B cell (primary cell): ENCODE results near the gene NEK11. TPM values are rescaled to one million over a fixed set of nuclear protein-coding genes. Genes with fewer than 3 reads are reported as not detected.
A peak's percentile ranks its signal among the peaks of the same experiment; 100 is the strongest.

Experiments used
- ATAC-seq: fragments of 200-7000 bp; cut with Tn5 transposase; one replicate; pipeline ENCODE4 v1.10.0; 2021; ENCODE audit warnings: low read depth, mild to moderate bottlenecking, moderate number of reproducible peaks, moderate library complexity
- CTCF ChIA-PET: fragments of 350-600 bp; sonication (Branson Sonifier 250); formaldehyde crosslinking; loops from one replicate; lab custom pipeline; 2021; ENCODE audit warnings: antibody characterized with exemption, inconsistent platforms; lab: Charles Lee
- POLR2A ChIA-PET: fragments of 350-600 bp; sonication (Branson Sonifier 250); formaldehyde crosslinking; loops from one replicate; lab custom pipeline; 2021; ENCODE audit warnings: antibody characterized with exemption; lab: Charles Lee
- DNase-seq: peaks from one replicate; pipeline ENCODE4 v3.0.0; 2013
- H2AFZ ChIP-seq: 2 replicates; pipeline ENCODE4 v1.6.1; 2012; ENCODE audit warnings: mild to moderate bottlenecking, low read depth, low read length; ENCODE audit not compliant: insufficient read depth, poor library complexity, severe bottlenecking
- H3K27ac ChIP-seq, 2 donors: 1 replicate in 1 of 2; 2 replicates in 1 of 2; pipeline ENCODE4 v1.5.1; 2012 to 2013; ENCODE audit warnings: low read length in 2 of 2, mild to moderate bottlenecking in 2 of 2, moderate library complexity in 1 of 2
- H3K27me3 ChIP-seq, 4 experiments: fragments of 200-600 bp in 1 of 4; sonication (generic) in 1 of 4; replicated peaks in 1 of 4; 1 replicate in 2 of 4; 2 replicates in 2 of 4; pipeline versions ENCODE4 v1.6.1 to v1.7.0; 2013 to 2016; ENCODE audit warnings: low read length in 3 of 4, mild to moderate bottlenecking in 2 of 4, mixed read lengths in 1 of 4, moderate library complexity in 1 of 4; ENCODE audit not compliant: insufficient read depth in 4 of 4, control insufficient read depth in 3 of 4; ENCODE audit errors: control extremely low read depth in 1 of 4
- H3K36me3 ChIP-seq, 2 experiments: replicated peaks in 1 of 2; 1 replicate in 1 of 2; 2 replicates in 1 of 2; pipeline versions ENCODE4 v1.6.1 to v1.7.1; 2013; ENCODE audit warnings: low read length in 1 of 2; ENCODE audit not compliant: insufficient read depth in 2 of 2, control insufficient read depth in 1 of 2; ENCODE audit errors: control extremely low read depth in 1 of 2, extremely low read depth in 1 of 2
- H3K4me1 ChIP-seq, 2 donors: fragments of 200-600 bp in 1 of 2; sonication (generic) in 1 of 2; 1 replicate in 1 of 2; 2 replicates in 1 of 2; pipeline versions ENCODE4 v1.5.1 to v1.6.1; 2013 to 2017; ENCODE audit warnings: low read length in 2 of 2; ENCODE audit not compliant: control insufficient read depth in 2 of 2, insufficient read depth in 2 of 2
- H3K4me2 ChIP-seq: replicated peaks from 2 replicates; pipeline ENCODE3; 2012; ENCODE audit warnings: mild to moderate bottlenecking, low read depth, low read length; ENCODE audit not compliant: poor library complexity, severe bottlenecking
- H3K4me3 ChIP-seq, 5 experiments: fragments of 200-600 bp in 1 of 5; sonication (generic) in 1 of 5; 1 replicate in 3 of 5; 2 replicates in 2 of 5; pipeline versions ENCODE4 v1.5.1 to v1.7.0; 2011 to 2016; ENCODE audit warnings: low read length in 4 of 5, mild to moderate bottlenecking in 4 of 5, low read depth in 2 of 5, control low read depth in 1 of 5, moderate library complexity in 1 of 5; ENCODE audit not compliant: insufficient read depth in 1 of 5; ENCODE audit errors: control extremely low read depth in 1 of 5, extremely low read depth in 1 of 5
- H3K79me2 ChIP-seq: fragments of 200-600 bp; sonication (generic); one replicate; pipeline ENCODE4 v1.6.0; 2016; ENCODE audit warnings: low read length; ENCODE audit not compliant: control insufficient read depth, insufficient read depth
- H3K9ac ChIP-seq: fragments of 200-600 bp; sonication (generic); 2 replicates; pipeline ENCODE4 v1.6.1; 2017; ENCODE audit warnings: mild to moderate bottlenecking, low read length, moderate library complexity
- H3K9me3 ChIP-seq, 3 donors: one replicate each; pipeline versions ENCODE4 v1.6.1 to v1.7.1; 2013; ENCODE audit warnings: low read length in 2 of 3; ENCODE audit not compliant: control insufficient read depth in 2 of 3, insufficient read depth in 1 of 3; ENCODE audit errors: control extremely low read depth in 1 of 3
- H4K20me1 ChIP-seq: 2 replicates; pipeline ENCODE4 v1.6.0; 2012; ENCODE audit warnings: mild to moderate bottlenecking, low read length; ENCODE audit not compliant: insufficient read depth, control insufficient read depth, poor library complexity, severe bottlenecking
- H3K27ac Mint-ChIP-seq: one replicate; pipeline ENCODE4 v1.8.0; 2021; ENCODE audit warnings: mixed read lengths
- H3K27me3 Mint-ChIP-seq: one replicate; pipeline ENCODE4 v1.8.0; 2021; ENCODE audit warnings: mixed read lengths
- H3K4me1 Mint-ChIP-seq: one replicate; pipeline ENCODE4 v1.8.0; 2021; ENCODE audit warnings: mixed read lengths
- H3K4me3 Mint-ChIP-seq: one replicate; pipeline ENCODE4 v1.8.0; 2021; ENCODE audit warnings: mixed read lengths
- H3K9me3 Mint-ChIP-seq: one replicate; pipeline ENCODE4 v1.8.0; 2022; ENCODE audit warnings: mixed read lengths; ENCODE audit not compliant: insufficient read depth
- CTCF ChIP-seq: fragments of 200-600 bp; IDR thresholded peaks from one replicate; pipeline ENCODE4 v1.8.0; 2022; ENCODE audit warnings: antibody characterized with exemption, mild to moderate bottlenecking
- EZH2 ChIP-seq: IDR thresholded peaks from 2 replicates; pipeline ENCODE4 v1.6.1; 2012; ENCODE audit warnings: borderline replicate concordance, low read depth, mild to moderate bottlenecking, moderate library complexity, low read length; ENCODE audit not compliant: insufficient read depth, poor library complexity, severe bottlenecking
- WGBS: methylation state at CpG from one replicate; pipeline ENCODE4 v1.1.5; 2013; ENCODE audit warnings: missing lambda C conversion rate; ENCODE audit not compliant: insufficient coverage; 5-methylcytosine and 5-hydroxymethylcytosine counted together
- intact Hi-C: fragments of 100-400 bp; cut with micrococcal nuclease; formaldehyde crosslinking; loops from one replicate; pipeline ENCODE4 v1.10.0; 2022
- polyA plus RNA-seq: library from polyadenylated mRNA; depleted of rRNA; stranded (reverse); fragments of >200 nt; gene quantifications from 2 replicates; pipeline ENCODE4 v1.2.3, GENCODE V29; 2012
- total RNA-seq, 2 donors: library from RNA; stranded (reverse); fragments of 120-200 nt in 1 of 2; gene quantifications; 1 replicate in 1 of 2; 2 replicates in 1 of 2; pipeline versions ENCODE4 v1.2.3 to v1.2.4, GENCODE V29; 2013 to 2022

The NEK11 gene
- total and polyA plus RNA-seq, 2 donors (not counting 1 experiment from before 2014, with no cell fraction given) = 1.00 to 7.7 TPM

GRCh38 chr3:131381445-131382291 is 355.0 kb downstream of the NEK11 start, which contains the start of gene NUDT16:
Gene NUDT16, plus strand, starts transcription at chr3:131381774. Its CDS starts 31 bp downstream, at chr3:131381805.
- under 1% methylated on average over 73 of the region's 73 CpGs for WGBS
- CTCF ChIA-PET = no interaction called here
- H3K4me1 ChIP-seq = peaks cover 17 to 26% of the 10 kb centered on the region in 2 donors

More at GRCh38 chr3:131381445-131382291, 355.0 kb downstream of the NEK11 start, which contains the start of gene NUDT16:
- intact Hi-C loops = loop anchor here (1.0 to 2.0 kb wide), 5 partner anchors 121 to 1035 kb away; partner anchors contain the start of genes ASTE1, DNAJC13, MRPL3 and NEK11
- no peaks in the 10 kb centered on the region for H3K9me3 ChIP-seq
- H3K27ac ChIP-seq = peak within 1 kb of the TSS; percentile 57 to 59
- POLR2A ChIA-PET = interaction anchor here (0.8 kb wide), 2 partner anchors 18 to 355 kb away, joined by 3 to 4 read pairs; partner anchors contain the start of genes ASTE1 and NEK11
- Mint-ChIP-seq H3K4me1 (peaks cover 26% of the 10 kb centered on the region), H3K27ac (peak within 1 kb of the TSS; percentile 96), H3K4me3 (peak within 1 kb of the TSS; percentile 98), H3K27me3 (no peaks in the 10 kb centered on the region), H3K9me3 (no peaks in the 10 kb centered on the region)
- no peaks in the 10 kb centered on the region for H3K27me3 ChIP-seq
- peaks cover 0 to 11% of the 10 kb centered on the region in 2 experiments for H3K36me3 ChIP-seq
- ATAC-seq = peak; percentile 98
- peak within 1 kb of the TSS; percentile 65 to 99 (median 92) for H3K4me3 ChIP-seq
- peak within 1 kb of the TSS; percentile 85 for H3K4me2 ChIP-seq
- H4K20me1 ChIP-seq = no peaks in the 10 kb centered on the region
- DNase-seq = peak; percentile 97
- peak; percentile 39 for TF ChIP-seq CTCF
- no peak for TF ChIP-seq EZH2
- H2AFZ ChIP-seq = peak within 1 kb of the TSS; percentile 99
- H3K79me2 ChIP-seq = peaks cover 19% of the 10 kb centered on the region
- peak within 1 kb of the TSS; percentile 91 for H3K9ac ChIP-seq
